Fibroblast of mammary gland (primary cell): Measurements from ENCODE around the gene RPS6KA4.

ENCODE experiments used
- DNase-seq: peaks from one replicate; pipeline ENCODE4 v3.0.0-alpha.2; 2010; ENCODE audit warnings: low read depth
- H3K4me3 ChIP-seq: 2 replicates; pipeline ENCODE4 v1.5.1; 2011; ENCODE audit warnings: low read depth, mild to moderate bottlenecking, low read length, moderate library complexity; ENCODE audit not compliant: control insufficient read depth
- TF ChIP-seq, protein P1 (sequence below): conservative IDR thresholded peaks from 2 replicates; pipeline ENCODE4 v1.5.1; 2011; ENCODE audit warnings: low read depth, low read length, inconsistent platforms; ENCODE audit not compliant: control insufficient read depth, insufficient read depth

RPS6KA4 gene

DNA sequence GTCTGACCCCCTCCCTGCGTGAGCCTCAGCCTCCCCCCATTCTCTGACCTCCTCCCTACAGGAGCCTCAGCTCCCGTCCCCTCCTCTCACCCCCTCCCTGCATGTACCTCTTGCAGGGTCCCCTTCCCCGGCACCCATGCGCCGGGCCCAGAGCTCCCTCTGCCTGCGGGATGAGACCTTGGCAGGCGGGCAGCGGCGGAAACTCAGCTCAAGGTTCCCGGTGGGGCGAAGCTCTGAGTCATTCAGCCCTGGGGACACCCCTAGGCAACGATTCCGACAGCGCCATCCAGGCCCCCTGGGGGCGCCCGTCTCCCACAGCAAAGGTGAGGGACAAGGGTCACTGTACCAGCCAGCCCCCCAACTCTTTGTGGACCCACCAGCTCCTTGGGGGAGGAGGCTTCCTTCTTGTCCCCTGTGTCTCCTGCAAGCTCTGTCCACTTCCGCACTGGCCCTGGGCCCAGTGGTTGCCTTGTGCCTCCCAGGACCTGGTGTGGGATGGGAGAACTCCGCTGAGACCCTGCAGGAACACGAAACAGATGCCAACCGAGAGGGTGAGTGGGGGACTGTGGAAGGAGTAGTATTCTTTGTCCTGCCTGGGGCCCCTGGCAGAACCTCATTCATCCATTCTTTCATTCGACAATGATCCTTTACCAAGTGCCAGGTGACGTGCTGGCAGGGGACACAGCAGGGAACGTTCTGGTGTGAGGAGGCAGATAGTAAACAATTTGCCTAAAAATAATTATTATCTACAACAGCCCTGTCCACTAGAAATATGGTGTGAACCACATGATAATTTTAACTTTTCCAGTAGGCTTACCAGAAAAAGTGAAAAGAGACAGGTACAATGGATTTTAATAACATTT, 3.7 kb upstream of the RPS6KA4 start:
- H3K4me3 ChIP-seq, result peak overlapping the region; percentile 26
- TF ChIP-seq, protein P1, sequence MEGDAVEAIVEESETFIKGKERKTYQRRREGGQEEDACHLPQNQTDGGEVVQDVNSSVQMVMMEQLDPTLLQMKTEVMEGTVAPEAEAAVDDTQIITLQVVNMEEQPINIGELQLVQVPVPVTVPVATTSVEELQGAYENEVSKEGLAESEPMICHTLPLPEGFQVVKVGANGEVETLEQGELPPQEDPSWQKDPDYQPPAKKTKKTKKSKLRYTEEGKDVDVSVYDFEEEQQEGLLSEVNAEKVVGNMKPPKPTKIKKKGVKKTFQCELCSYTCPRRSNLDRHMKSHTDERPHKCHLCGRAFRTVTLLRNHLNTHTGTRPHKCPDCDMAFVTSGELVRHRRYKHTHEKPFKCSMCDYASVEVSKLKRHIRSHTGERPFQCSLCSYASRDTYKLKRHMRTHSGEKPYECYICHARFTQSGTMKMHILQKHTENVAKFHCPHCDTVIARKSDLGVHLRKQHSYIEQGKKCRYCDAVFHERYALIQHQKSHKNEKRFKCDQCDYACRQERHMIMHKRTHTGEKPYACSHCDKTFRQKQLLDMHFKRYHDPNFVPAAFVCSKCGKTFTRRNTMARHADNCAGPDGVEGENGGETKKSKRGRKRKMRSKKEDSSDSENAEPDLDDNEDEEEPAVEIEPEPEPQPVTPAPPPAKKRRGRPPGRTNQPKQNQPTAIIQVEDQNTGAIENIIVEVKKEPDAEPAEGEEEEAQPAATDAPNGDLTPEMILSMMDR, result peak; percentile 63
- DNase-seq, result peak; percentile 76

DNA sequence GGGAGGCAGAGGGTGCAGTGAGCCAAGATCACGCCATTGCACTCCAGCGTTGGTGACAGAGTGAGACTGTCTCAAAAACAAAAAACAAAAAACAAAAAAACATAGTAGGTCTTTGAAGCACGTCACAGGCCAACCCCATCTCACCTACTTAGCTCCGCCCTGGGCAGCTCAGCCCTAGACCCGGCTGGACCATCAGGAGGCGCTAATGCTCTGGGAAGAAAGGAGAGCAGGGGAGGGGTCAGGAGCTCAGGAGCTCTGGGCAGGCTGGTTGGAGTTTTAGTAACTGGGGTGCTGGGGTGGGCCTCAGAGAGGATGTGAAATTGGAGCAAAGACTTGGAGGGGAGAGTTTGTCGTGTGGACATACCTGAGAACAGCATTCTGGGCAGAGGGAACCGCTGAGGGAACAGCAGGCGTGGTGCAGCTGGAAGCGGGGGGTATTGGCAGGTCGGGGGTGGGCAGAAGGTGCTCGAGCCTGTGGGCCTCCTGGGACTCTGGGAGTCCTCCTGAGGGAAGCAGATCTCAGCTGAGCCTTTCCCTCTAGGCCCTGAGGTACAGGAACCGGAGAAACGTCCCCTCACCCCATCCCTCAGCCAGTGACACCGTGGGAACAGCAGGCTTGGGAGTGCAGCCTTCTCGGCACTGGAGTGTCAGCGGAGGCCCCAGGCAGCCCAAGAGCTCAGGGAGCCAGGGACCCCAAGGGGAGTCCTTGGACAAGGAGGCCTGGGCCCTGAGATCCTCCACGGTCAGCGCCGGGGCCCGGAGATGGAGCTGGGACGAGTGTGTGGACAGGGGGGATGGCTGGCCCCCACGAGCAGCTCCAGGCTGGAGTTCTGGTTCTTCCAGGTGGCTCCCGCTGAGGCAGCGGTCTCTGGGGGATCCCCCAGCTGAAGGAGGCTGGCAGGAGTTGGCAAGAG, 2.2 kb upstream of the RPS6KA4 start:
- TF ChIP-seq, protein P1, result peak; percentile 36
- no peak overlapping the region for H3K4me3 ChIP-seq
- DNase-seq, result peak; percentile 47

DNA sequence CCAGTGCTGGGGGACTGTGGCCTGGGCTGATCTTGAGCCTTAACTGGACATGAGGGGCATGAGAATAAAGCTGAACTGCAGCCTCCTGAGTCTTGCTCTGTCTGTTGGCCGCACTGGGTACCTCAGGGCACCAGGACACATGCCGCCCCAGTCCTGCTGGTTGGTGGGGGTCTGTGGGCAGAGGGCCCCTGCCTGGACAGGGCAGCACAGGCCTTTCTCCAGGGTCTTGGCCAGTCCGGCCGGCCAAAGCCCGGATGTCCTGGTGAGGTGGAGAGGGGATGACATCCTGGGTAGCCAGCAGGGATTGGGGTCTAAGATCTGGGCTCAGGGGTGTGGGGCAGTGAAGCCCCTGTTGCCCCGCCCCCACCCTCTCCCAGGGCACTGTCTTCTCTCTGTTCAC, 1.5 kb upstream of the RPS6KA4 start:
- no peak for DNase-seq
- no peak overlapping the region for H3K4me3 ChIP-seq
- TF ChIP-seq, protein P1, result no peak

DNA sequence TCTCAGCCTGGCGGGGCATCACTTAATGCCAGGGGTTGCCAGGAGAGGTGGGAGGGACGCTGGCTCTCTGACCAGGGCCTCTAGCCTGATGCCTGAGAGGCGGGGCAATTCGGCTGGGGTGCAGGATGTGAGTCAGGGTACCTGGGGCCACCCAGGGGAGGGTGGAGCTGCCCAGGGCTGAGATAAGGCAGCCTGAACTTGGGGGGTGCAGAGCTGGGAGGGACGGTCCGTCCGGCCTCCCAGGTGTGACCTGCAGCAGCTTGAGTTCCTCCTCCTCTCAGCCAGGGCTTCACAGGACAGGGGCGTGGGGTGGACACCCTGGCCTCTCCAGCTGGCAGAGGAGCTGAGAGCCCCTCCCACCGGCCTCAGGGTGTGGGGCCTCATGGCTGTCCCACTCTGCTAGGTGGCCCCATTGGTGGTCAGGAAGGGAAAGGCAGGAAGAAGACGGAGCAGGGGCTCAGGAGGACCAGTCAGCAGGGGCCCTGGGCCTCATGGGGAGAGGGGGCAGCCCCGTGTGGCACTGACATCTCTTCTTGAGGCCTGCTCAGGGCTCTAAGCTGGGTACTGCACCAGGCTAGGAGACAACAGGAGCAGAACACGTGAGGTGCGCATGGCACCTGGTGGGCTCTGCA, 942 bp upstream of the RPS6KA4 start:
- DNase-seq, result no peak
- no peak overlapping the region for H3K4me3 ChIP-seq
- TF ChIP-seq, protein P1, result no peak

DNA sequence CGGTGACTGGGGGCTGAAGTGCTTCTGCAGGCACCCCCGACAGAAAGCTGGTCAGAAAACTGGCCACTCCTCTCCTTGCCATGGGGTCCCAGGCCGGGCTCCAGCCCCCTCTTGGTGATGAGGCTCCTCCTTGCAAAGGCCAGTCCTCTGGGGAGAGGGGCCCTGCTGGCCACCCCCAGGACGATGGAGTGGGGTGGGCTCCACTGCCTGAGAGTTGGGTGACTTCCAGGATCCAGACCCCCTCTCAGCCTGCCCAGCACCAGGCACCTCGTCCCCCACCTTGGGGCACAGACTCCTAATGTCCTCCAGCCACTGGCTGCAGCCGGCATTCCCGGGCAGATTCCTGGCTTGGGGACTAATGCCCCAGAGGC, 441 bp upstream of the RPS6KA4 start:
- TF ChIP-seq, protein P1, result no peak
- DNase-seq, result no peak
- peak overlapping the region; percentile 40 for H3K4me3 ChIP-seq

DNA sequence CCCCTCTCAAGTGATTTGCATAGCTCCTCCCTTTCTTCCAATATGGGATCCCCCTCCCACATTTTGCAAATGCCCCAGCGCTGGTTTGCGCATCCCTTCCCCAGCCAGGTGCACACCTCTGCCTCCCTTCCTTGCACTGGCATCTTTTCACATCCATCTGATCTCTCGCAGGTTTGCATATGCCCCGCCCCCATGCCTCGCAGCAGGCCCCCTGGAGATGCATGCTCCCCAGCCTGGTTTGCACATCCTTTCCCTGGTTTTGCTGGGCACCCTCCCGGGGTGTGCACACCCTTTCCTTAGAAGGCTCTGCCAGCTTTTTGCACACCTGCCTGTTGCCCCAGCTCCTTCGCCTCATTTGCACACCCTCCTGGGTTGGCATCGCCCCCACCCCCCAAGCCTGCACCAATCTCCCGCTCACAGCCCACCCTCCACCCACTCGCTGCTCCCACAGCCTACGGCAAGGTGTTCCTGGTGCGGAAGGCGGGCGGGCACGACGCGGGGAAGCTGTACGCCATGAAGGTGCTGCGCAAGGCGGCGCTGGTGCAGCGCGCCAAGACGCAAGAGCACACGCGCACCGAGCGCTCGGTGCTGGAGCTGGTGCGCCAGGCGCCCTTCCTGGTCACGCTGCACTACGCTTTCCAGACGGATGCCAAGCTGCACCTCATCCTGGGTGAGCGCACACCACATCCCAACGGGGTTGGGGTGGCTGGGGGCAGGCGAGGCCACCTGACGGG, 917 bp downstream of the RPS6KA4 start:
- TF ChIP-seq, protein P1, result no peak
- H3K4me3 ChIP-seq, result peak overlapping the region; percentile 80
- no peak for DNase-seq
